Activated CD4-positive, alpha-beta T cell treated with anti-CD3 and anti-CD28 coated beads, Interleukin-2, Interleukin-4, amounts not matched to agents 100 ng/mL and 50 ng/mL, durations not matched to agents 16 hours and 8 hours (primary cell): Measurements from ENCODE around the gene SLC16A10.
"Not testable (repeated sequence)": the region's sequence is repeated elsewhere in the genome, so short reads cannot be mapped to it uniquely, and the experiment has no call there.

Experiments
- DNase-seq: peaks from one replicate; pipeline ENCODE4 v3.0.0-alpha.2; 2020; ENCODE audit warnings: low spot score

SLC16A10 gene, protein sequence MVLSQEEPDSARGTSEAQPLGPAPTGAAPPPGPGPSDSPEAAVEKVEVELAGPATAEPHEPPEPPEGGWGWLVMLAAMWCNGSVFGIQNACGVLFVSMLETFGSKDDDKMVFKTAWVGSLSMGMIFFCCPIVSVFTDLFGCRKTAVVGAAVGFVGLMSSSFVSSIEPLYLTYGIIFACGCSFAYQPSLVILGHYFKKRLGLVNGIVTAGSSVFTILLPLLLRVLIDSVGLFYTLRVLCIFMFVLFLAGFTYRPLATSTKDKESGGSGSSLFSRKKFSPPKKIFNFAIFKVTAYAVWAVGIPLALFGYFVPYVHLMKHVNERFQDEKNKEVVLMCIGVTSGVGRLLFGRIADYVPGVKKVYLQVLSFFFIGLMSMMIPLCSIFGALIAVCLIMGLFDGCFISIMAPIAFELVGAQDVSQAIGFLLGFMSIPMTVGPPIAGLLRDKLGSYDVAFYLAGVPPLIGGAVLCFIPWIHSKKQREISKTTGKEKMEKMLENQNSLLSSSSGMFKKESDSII

DNA sequence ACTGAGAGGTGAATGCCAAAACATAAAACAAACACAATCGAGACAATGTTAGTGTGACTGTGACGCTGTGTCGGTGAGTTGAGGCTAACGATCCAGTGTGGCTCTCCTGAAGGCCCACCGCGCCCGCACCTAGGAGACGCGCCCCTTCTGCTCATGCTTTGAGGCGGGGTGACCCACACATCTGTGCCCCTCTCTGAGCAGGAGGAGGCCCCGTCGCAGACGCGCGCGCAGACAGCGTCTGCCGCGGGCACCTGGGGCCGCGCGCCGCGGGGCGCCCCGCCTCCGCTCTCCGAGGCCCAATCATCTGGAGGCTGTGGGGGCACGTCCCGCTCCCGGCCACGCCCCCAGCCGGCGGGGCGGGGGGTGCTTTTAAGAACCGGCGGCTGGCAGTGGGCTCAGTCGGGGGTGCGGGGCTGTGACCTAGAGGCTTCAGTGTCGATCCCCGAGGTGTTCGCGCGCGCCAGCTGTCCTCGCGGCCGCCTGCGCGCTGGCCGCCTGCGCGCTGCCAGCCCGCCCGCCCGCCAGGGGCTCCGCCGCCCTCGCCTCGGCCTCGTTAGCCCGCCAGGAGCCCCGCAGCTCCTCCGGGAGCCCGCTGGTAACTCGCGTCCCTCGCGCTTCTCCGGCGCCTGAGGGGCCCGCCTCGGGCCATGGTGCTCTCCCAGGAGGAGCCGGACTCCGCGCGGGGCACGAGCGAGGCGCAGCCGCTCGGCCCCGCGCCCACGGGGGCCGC lies at the start of gene SLC16A10:
Gene SLC16A10 (plus strand): TSS at position 398 of the 730 bp plus-strand sequence. CDS start 250 bp downstream, at position 648.
- peak; percentile 70 for DNase-seq

DNA sequence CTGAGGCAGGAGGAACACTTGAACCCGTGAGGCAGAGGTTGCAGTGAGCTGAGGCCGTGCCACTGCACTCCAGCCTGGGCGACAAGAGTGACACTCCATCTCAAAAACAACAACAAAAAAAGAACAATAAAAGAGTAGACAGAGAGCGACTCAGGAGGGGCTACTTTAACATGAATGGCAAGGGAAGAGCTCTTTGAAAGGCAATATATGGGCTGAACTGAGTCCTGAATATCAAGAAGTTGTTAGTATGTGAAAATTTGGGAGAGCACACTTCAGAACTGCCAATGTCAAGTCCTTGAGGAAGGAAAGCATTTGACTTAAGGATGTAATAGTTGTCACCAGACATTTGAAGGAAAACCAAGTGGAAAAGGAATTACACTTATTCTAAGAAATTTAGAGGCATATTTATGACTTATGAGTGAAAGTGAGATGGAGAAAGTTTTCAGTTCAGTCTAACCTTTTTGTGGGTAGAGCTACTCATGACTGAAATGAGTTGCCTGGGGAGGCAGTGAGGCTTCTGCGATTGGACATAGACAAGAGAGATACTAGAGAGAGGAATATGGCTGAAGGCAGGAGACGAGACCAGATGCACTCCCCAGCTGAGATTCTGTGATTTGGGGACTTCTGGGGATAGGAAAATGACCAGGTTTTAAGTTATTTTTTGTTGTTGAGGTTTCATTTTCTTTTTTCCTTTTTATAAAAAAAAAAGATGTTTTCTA lies 48.6 kb upstream of the SLC16A10 start:
- DNase-seq: peak; percentile 56

DNA sequence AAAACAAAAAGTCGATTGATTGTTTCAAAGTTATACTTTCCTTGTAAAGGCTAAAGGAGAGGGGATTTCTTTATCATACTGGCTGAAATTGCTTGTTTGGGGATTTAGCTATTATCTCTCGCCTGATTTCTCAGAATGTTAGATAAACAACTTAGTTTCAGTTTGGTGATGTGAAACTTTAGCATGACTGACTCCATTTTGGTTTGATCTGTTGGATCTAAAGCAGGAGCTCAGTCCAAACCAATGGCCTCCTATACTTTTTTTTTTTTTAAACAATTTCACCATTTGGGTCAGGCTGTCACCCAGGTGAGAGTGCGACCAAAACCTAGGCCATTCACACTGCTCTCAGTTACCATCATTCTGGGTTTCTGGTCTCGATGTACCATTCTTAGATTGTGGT lies 45.4 kb upstream of the SLC16A10 start:
- no peak for DNase-seq

DNA sequence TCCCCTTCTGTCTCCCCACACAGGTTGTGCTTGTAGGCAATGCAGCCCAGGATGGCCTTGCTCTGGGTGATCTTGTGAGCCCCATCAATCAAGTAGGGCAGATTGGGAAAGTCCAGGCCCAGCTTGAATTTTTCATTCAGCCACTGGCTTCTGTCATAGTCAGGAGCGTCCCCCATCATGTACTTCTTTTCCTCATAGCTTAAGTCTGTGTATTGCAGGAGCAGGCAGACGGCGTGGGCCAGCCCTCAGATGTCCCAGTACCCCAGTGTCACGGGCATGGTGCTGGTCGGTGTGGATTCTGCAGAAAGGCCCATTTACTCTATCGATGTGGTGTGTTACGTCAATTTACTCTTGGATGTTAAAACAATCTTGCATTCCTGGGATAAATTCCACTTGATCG lies 40.1 kb upstream of the SLC16A10 start:
- no peak for DNase-seq

DNA sequence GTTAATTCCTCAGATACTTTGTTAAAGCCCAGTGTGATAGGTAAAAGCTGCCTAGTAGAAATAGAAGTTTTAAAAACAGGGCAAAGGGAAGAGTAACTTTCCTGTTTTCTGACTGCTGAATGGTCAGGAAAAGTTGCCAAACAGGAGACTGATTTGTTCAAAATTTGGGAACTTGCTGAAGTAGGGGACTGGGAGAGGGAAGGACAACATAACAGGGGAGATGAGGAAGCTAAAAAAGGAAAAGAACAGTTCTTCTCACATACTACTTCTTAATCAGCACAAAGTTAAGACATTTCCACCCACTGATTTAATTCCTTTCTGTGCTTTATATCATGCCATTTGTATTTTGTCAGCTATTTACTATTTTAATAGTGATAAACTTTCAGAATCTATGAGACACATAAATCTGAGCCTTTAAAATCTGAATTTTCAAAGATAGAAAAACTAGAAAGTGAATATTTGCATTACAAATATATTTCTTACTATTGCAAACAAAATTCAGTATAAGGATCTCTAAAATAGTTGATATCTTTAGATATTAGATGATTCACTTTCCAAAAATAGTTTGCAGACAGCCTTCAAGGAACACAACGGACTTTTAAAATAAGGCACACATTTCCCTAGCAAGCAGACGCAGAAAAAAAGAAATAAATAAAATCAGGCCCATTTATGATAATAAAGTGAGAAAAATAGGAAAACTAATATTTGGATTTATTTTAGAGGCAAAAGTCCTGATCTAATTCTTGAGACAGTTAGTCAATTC lies 36.9 kb upstream of the SLC16A10 start:
- no peak for DNase-seq

DNA sequence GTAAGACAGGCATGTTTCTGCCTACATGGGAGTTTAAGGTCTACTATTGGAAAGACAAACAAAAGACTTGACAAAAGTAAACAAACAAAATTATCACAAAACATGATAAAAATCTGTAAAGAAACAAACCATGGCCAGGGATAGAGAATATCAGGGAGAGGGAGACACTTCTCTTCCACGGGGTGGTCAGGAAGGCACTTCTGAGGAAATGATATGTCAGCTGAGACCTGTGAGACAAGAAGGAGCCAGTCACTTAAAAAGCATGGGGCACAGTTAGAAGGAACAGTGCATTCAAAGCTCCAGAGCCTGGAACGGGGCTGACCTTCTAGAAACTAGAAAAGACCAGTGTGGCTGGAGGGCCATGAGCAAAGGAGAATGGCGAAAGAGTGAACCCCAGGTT lies 35.1 kb upstream of the SLC16A10 start:
- no peak for DNase-seq

DNA sequence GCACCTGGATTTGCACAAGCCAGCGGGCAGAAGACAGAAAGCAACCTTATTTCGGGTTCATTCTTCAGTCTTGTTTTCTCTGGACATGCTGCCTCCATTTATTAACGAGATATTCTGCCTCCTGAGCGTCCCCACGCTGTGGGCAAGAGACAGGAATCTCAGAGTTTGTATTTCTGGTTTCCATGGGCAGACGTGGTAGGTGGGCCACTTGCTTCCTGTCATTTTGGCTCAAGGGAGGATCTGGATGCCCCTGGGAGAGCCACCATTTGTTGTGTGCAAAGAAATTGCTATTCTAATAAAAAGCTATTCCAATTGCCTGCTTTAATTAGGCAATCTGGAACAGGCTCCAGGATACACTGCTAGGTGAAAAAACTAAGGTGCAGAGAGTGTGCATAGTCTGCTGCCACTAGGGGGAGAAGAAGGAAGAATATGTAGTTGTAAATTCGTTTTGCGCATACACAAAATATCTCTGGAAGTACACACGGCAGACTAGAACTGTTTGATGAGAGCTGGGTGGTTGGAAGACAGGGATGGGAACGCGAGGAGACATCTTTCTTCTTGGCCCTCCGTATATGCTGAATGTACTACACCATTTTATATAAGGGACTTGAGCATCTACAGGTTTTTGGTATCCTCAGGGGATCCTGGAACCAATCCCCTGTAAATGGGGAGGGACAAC lies 30.1 kb upstream of the SLC16A10 start:
- DNase-seq: peak; percentile 43

DNA sequence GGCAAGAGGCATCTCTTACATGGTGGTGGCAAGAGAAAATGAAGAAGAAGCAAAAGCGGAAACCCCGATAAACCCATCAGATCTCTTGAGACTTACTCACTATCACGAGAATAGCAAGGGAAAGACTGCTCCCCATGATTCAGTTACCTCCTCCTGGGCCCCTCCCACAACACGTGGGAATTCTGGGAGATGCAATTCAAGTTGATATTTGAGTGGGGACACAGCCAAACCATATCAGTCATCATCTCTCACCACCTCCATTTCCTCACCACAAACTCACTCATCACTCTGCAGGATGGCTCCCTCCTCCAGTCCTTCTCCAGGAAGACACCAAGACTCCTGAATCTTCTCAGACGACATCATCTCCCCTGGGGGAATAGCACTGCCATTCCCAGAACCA lies 25.8 kb upstream of the SLC16A10 start:
- no peak for DNase-seq

DNA sequence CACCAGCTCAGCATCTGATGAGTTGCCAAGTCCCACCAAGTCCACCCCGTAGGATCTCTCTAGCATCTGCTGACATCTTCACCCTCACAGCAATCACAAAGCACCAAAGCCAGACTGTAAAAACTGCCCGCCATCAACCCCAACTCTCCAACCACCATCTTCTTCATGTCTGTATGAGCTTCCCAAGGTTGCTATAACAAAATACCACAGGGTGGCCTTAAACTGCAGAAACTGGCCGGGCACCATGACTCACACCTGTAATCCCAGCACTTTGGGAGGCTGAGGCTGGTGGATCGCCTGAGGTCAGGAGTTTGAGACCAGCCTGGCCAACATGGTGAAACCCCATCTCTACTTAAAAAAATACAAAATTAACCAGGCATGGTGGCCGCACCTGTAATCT lies 25.3 kb upstream of the SLC16A10 start:
- not testable (repeated sequence) for DNase-seq

DNA sequence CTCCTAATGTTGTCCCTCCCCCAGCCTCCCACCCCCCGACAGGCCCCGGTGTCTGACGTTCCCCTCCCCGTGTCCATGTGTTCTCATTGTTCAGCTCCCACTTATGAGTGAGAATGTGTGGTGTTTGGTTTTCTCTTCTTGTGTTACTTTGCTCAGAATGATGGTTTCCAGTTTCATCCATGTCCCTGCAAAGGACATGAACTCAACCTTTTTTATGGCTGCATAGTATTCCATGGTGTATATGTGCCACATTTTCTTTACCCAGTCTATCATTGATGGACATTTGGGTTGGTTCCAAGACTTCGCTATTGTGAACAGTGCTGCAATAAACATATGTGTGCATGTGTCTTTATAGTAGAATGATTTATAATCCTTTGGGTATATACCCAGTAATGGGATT lies 24.4 kb upstream of the SLC16A10 start:
- not testable (repeated sequence) for DNase-seq

DNA sequence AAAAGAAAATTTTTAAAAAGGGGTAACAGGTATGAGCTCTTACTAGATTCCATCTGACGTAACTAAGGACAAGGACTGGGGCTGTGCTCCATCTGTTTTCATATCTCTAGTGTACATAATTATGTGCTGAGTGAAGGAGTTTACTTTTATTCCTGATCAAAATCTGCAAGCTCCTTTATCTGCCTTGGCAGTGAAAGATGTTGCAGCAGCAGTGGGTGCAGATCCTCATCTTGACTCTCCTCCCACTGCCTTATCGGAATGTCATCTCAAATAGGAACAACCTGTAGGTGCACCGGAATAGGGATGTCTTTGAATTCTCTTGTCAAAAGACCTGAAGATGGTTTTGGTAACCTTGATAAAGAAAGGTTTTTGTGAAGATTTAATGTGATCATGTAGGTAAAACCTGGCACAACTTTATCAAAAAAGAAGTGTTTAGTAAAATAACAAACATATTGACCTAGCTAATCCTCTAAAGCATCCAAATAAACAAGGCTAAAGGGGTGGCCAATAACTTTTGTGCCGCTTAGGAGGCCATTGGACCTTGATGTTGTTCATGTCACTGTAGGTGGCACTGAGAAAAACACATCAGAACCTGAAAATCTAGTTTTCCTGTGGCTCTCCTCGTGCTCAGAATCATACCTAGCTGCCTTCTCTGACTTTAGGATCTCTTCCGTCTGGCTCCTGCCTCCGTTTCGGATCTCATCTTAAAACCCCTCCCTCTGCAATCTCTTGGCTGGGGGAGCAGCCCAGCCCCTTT lies 19.0 kb upstream of the SLC16A10 start:
- no peak for DNase-seq

DNA sequence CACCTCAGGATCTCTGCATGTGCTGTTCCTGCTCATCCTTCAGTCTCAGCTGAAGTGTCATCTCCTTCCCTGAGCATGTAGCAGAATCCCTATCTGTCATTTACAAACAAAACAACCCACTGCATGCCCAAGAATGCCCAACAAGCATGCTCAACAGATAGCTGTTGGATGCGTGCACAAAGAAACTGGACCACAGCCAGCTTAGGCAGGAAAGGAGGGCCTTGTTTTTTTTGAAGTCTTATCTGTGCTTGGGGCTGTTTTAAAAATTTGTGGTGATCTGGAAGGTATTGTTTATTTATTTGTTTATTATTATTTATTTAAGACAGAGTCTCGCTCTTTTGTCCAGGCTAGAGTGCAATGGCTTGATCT lies 18.5 kb upstream of the SLC16A10 start:
- no peak for DNase-seq

DNA sequence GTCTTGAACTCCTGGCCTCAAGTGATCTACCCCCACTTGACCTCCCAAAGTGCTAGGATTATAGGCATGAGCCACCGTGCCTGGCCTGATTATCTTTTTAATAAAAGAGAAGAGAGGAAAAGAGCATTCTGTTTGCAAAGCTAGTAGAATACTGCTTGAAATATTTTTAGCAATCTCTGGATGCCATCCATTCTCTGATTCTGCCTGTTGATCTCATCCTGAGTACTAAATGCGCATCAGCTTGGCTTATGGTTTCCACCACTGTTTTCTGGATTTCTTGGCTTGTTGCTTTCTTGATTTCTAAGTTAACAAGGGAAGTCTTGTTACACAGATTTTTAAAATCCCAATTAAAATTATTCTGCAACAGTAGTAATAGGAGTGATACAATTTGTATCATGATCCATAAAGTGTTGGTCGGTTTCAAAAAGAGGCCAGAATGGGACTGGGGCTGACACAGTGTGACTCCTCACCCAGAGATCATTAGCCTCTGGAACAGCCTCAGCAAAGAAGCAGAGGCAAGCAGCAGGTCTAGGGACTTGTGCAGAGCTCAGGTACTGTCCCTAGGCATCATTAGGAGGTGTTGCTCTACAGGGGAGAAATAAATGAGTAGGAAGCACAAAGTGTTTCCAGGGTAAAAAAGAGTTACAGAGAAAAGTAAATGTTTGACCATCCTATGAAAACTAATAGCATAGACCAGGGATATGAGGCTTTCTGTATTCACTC lies 17.8 kb upstream of the SLC16A10 start:
- no peak for DNase-seq

DNA sequence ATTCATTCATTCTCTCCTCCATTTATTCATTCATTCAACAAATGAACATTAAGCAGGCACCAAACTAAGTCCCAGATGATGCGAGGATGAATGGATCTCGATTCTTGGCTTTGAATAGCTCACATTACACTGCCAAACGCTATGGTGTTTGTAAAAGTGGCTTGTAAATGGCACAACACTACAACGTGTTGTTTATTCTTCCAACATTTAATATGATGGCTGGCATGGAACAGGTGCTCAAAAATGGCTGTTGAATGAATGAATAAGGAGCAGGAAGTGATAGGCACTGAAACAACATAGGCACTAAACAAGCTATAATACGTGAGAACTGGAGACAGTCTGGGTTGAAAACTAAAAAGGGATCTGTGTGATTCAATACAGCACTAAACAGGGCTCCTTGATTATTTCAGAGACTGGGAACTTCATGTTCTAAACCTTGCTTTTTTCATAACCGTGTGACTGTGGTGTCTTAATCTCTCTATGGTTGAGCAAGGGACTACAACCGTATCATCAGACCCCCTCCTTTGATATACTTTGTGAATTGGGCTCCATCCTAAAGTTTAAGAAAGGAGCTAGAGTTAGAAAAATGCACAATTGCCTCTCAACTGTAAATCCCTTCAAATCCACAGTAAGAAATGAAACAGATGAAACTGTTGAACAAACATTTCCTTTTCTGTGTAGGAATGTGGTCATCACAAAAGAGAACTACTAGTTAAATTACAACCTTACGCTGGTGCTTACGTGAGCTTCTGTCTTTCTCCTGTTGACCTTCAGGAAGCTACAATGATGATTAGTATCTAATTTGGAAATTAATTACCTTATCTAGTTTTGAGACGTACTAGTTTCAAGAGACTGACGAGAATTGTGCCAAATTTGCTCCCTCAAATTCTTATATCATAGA lies 16.9 kb upstream of the SLC16A10 start:
- DNase-seq: no peak

DNA sequence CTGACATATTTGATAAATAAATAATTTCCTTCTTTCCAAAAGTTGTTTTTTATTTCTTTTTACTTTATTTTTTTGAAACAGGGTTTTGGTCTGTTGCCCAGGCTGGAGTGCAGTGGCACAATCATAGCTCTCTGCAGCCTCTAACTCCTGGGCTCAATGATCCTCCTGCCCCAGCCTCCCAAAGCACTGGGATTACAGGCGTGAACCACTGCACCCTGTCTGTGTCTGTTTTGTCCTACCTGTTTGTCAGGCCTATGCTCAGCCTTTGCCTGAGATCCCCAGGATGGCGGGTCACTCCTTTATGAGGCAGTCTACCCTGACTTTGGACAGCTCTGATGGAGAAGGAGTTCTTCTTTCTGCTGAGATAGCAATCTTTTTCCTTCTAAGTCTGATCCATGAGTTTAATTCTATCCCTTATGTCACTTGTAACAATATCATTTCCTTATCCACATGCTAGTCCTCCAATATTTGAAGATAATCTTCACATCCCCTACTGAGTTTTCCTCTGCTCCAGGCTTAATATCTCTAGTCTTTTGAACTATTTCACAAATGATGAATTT lies 14.4 kb upstream of the SLC16A10 start:
- no peak for DNase-seq

DNA sequence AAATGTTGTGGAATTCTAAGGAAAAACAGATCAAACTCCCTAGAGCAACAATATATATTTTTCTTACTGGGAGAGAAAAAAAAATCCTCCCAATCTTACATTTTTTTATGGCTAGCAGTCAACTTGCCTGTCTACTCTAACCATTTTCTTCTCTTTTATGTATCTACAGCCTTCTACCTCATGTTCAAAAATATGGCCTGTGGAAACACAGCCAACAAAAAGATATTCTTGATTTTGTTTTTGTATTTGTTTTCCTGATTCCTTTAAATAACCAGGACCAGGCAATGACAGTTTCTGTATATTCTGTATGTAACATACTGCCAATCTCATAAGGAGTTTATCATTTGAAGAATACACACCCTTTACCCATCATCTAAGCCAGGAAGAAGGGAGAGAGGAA lies 13.0 kb upstream of the SLC16A10 start:
- DNase-seq: no peak

DNA sequence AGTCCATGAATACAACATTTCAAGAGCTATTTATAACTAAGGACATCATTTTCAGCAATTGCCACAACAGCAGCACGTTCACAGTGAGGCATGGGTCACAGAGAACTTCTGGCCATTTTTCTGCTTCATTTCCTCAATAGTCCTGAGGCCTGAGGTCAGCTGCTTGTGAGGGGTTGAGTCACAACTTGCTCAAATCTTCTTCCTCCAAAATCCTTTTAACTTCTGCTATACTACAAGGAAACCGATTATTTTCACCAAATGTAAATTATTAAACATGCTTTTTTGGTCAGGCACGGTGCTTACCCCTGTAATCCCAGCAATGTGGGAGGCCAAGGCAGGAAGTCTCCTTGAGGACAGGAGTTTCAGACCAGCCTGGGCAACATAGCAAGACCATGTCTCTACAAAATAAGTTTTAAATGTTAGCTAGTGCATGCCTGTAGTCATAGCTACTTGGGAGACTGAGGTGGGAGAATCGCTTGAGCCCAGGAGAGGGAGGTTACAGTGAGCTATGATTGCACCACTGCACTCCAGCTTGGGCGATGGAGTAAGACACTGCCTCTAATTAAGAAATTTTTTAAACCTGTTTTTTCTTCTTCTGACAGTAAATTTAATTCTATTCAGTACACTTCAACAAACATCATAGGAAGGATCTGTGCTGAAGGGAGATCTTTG lies 11.1 kb upstream of the SLC16A10 start:
- DNase-seq: no peak

DNA sequence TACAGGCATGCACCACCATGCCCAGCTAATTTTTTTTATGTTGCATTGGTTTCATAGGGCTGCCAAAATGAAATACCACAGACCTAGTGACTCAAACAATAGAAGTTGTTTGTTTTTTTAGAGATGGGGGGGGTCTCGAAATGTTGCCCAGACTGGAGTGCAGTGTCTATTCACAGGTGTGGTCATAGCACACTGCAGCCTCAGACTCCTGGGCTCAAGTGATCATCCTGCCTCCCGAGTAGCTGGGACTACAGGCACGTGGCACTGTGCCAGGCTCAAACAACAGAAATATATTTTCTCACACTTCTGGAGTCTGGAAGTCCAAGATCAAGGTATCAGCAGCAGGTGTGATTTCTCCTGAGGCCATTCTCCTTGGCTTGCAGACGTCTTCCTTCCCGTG lies 6.6 kb upstream of the SLC16A10 start:
- DNase-seq: no peak
